Large intestine (tissue), 3 donors: Measurements from ENCODE around the gene TLNRD1. TPM values are rescaled to one million over a fixed set of nuclear protein-coding genes. Genes with fewer than 3 reads are reported as not detected.

ENCODE experiments used
- DNase-seq, 2 donors: peaks; one replicate each; pipeline versions ENCODE4 v3.0.0 to v3.0.0-alpha.2; 2013
- H3K27ac ChIP-seq: one replicate; pipeline ENCODE4 v1.5.1; 2013; ENCODE audit warnings: low read length
- H3K27me3 ChIP-seq: 2 replicates; pipeline ENCODE4 v1.6.1; 2013; ENCODE audit warnings: low read length; ENCODE audit not compliant: control insufficient read depth, insufficient read depth
- H3K36me3 ChIP-seq: 2 replicates; pipeline ENCODE4 v1.6.1; 2013; ENCODE audit warnings: low read length; ENCODE audit not compliant: control insufficient read depth, insufficient read depth
- H3K4me1 ChIP-seq: one replicate; pipeline ENCODE4 v1.6.1; 2013; ENCODE audit warnings: low read length; ENCODE audit not compliant: control insufficient read depth, insufficient read depth
- H3K4me3 ChIP-seq: one replicate; pipeline ENCODE4 v1.5.1; 2013; ENCODE audit warnings: low read length
- H3K9me3 ChIP-seq: one replicate; pipeline ENCODE4 v1.6.1; 2013; ENCODE audit warnings: mild to moderate bottlenecking, low read depth, low read length, moderate library complexity; ENCODE audit not compliant: control insufficient read depth
- WGBS: methylation state at CpG from one replicate; pipeline ENCODE4 v1.1.5; 2013; ENCODE audit warnings: low lambda C conversion rate; ENCODE audit not compliant: insufficient coverage; 5-methylcytosine and 5-hydroxymethylcytosine counted together
- polyA plus RNA-seq: library from polyadenylated mRNA; unstranded; fragments of 120-200 nt; gene quantifications from one replicate; pipeline ENCODE4 v1.2.1, GENCODE V29; 2013

TLNRD1 gene
- polyA plus RNA-seq, 1 donor: 6.9 TPM

- Histone ChIP-seq H3K27me3 (no peaks in the 10 kb centered on the region), H3K27ac (no peak overlapping the region), H3K4me1 (no peaks in the 10 kb centered on the region), H3K4me3 (no peak overlapping the region), H3K9me3 (no peaks in the 10 kb centered on the region), H3K36me3 (peaks cover 35% of the 10 kb centered on the region)
- no CpG with 5 or more reads among the region's 4 CpGs for WGBS
- DNase-seq: no peak
These were observed 23.9 kb upstream of the TLNRD1 start for GRCh38 chr15:80976851-80977250.

GRCh38 chr15:80977627-80978036 is 23.1 kb upstream of the TLNRD1 start:
- Histone ChIP-seq H3K4me3 (no peak overlapping the region), H3K9me3 (no peaks in the 10 kb centered on the region), H3K27ac (no peak overlapping the region), H3K36me3 (peaks cover 39% of the 10 kb centered on the region), H3K27me3 (no peaks in the 10 kb centered on the region), H3K4me1 (no peaks in the 10 kb centered on the region)
- no CpG with 5 or more reads among the region's 7 CpGs for WGBS
- peak in 1 of 2 donors; percentile 40 for DNase-seq

GRCh38 chr15:80978685-80979329 is 21.9 kb upstream of the TLNRD1 start:
- DNase-seq: no peak
- H3K36me3 ChIP-seq: peaks cover 41% of the 10 kb centered on the region
- no peaks in the 10 kb centered on the region for H3K27me3 ChIP-seq
- H3K27ac ChIP-seq: no peak overlapping the region
- H3K9me3 ChIP-seq: no peaks in the 10 kb centered on the region
- no peak overlapping the region for H3K4me3 ChIP-seq
- no peaks in the 10 kb centered on the region for H3K4me1 ChIP-seq
- 100% methylated on average over 3 of the region's 7 CpGs for WGBS

- Histone ChIP-seq H3K27ac (no peak overlapping the region), H3K36me3 (peaks cover 41% of the 10 kb centered on the region), H3K4me3 (no peak overlapping the region), H3K9me3 (no peaks in the 10 kb centered on the region), H3K4me1 (no peaks in the 10 kb centered on the region), H3K27me3 (no peaks in the 10 kb centered on the region)
- no peak for DNase-seq
- 100% methylated on average over 1 of the region's 8 CpGs for WGBS
These were observed 21.1 kb upstream of the TLNRD1 start for GRCh38 chr15:80979538-80980200.

- Histone ChIP-seq H3K36me3 (peaks cover 42% of the 10 kb centered on the region), H3K4me1 (no peaks in the 10 kb centered on the region), H3K27me3 (no peaks in the 10 kb centered on the region), H3K27ac (no peak overlapping the region), H3K4me3 (no peak overlapping the region), H3K9me3 (no peaks in the 10 kb centered on the region)
- no peak for DNase-seq
- 75% methylated on average over 1 of the region's 2 CpGs for WGBS
These were observed 18.5 kb upstream of the TLNRD1 start for GRCh38 chr15:80982205-80982604.

- DNase-seq: no peak
- H3K9me3 ChIP-seq: no peaks in the 10 kb centered on the region
- H3K36me3 ChIP-seq: peaks cover 36% of the 10 kb centered on the region
- no peak overlapping the region for H3K27ac ChIP-seq
- H3K4me3 ChIP-seq: no peak overlapping the region
- H3K27me3 ChIP-seq: no peaks in the 10 kb centered on the region
- no peaks in the 10 kb centered on the region for H3K4me1 ChIP-seq
- WGBS: 100% methylated on average over 1 of the region's 5 CpGs
These were observed 17.9 kb upstream of the TLNRD1 start for GRCh38 chr15:80982839-80983238.

GRCh38 chr15:80984856-80985255 is 15.9 kb upstream of the TLNRD1 start:
- Histone ChIP-seq H3K36me3 (peaks cover 19% of the 10 kb centered on the region), H3K27ac (no peak overlapping the region), H3K27me3 (no peaks in the 10 kb centered on the region), H3K9me3 (no peaks in the 10 kb centered on the region), H3K4me3 (no peak overlapping the region), H3K4me1 (no peaks in the 10 kb centered on the region)
- no peak for DNase-seq
- WGBS: 80% methylated on average over 4 of the region's 9 CpGs

GRCh38 chr15:80985981-80986380 is 14.7 kb upstream of the TLNRD1 start:
- no peaks in the 10 kb centered on the region for H3K4me1 ChIP-seq
- H3K27me3 ChIP-seq: no peaks in the 10 kb centered on the region
- H3K4me3 ChIP-seq: no peak overlapping the region
- H3K27ac ChIP-seq: no peak overlapping the region
- no peak for DNase-seq
- no peaks in the 10 kb centered on the region for H3K9me3 ChIP-seq
- 89% methylated on average over 1 of the region's 5 CpGs for WGBS
- H3K36me3 ChIP-seq: peaks cover 10% of the 10 kb centered on the region

- Histone ChIP-seq H3K4me3 (no peak overlapping the region), H3K4me1 (no peaks in the 10 kb centered on the region), H3K27me3 (no peaks in the 10 kb centered on the region), H3K9me3 (no peaks in the 10 kb centered on the region), H3K36me3 (peaks cover 10% of the 10 kb centered on the region), H3K27ac (no peak overlapping the region)
- no peak for DNase-seq
- no CpG with 5 or more reads among the region's 1 CpG for WGBS
These were observed 14.2 kb upstream of the TLNRD1 start for GRCh38 chr15:80986487-80986886.

GRCh38 chr15:80988148-80988796 is 12.5 kb upstream of the TLNRD1 start:
- H3K9me3 ChIP-seq: no peaks in the 10 kb centered on the region
- 0% methylated on average over 1 of the region's 8 CpGs for WGBS
- no peak overlapping the region for H3K27ac ChIP-seq
- no peaks in the 10 kb centered on the region for H3K27me3 ChIP-seq
- DNase-seq: peak in 1 of 2 donors; percentile 22
- peaks cover 3% of the 10 kb centered on the region for H3K36me3 ChIP-seq
- H3K4me3 ChIP-seq: peak overlapping the region; percentile 95
- no peaks in the 10 kb centered on the region for H3K4me1 ChIP-seq
